Superior temporal gyrus (tissue), 1 donor: Measurements from ENCODE around the gene GPLD1.

ENCODE experiments used
- DNase-seq: peaks from one replicate; pipeline ENCODE4 v3.0.0-alpha.2; 2016; ENCODE audit errors: extremely low spot score

Gene GPLD1

GRCh38 chr6:24501374-24501773, 12.0 kb upstream of the GPLD1 start:
- DNase-seq: no peak

GRCh38 chr6:24500683-24501082, 11.3 kb upstream of the GPLD1 start:
- no peak for DNase-seq

GRCh38 chr6:24497254-24497970, 8.0 kb upstream of the GPLD1 start:
- DNase-seq: no peak

- DNase-seq: peak; percentile 42
Measured at GRCh38 chr6:24494821-24495795, 5.7 kb upstream of the GPLD1 start, which contains the start of gene ALDH5A1. TSS of gene ALDH5A1 (plus strand) at chr6:24494969. CDS start at chr6:24494997, 28 bp downstream.

- peak; percentile 32 for DNase-seq
Measured at GRCh38 chr6:24493945-24494820, 4.8 kb upstream of the GPLD1 start.

- no peak for DNase-seq
Measured at GRCh38 chr6:24492475-24492874, 3.1 kb upstream of the GPLD1 start.

- no peak for DNase-seq
Measured at GRCh38 chr6:24490948-24491347, 1.6 kb upstream of the GPLD1 start.

- DNase-seq: no peak
Measured at GRCh38 chr6:24489881-24490280, 503 bp upstream of the GPLD1 start.

- DNase-seq: no peak
Measured at GRCh38 chr6:24486065-24486464, 3.3 kb downstream of the GPLD1 start.

- DNase-seq: no peak
Measured at GRCh38 chr6:24484657-24485323, 4.6 kb downstream of the GPLD1 start.

GRCh38 chr6:24481449-24481848, 7.9 kb downstream of the GPLD1 start:
- no peak for DNase-seq

- DNase-seq: no peak
Measured at GRCh38 chr6:24480705-24481104, 8.7 kb downstream of the GPLD1 start.

- DNase-seq: no peak
Measured at GRCh38 chr6:24478903-24479302, 10.5 kb downstream of the GPLD1 start.

- DNase-seq: no peak
Measured at GRCh38 chr6:24477070-24477469, 12.3 kb downstream of the GPLD1 start.

- DNase-seq: no peak
Measured at GRCh38 chr6:24476631-24477030, 12.7 kb downstream of the GPLD1 start.

- no peak for DNase-seq
Measured at GRCh38 chr6:24472181-24472580, 17.2 kb downstream of the GPLD1 start.

- no peak for DNase-seq
Measured at GRCh38 chr6:24469811-24470210, 19.6 kb downstream of the GPLD1 start.

GRCh38 chr6:24464253-24465038, 24.9 kb downstream of the GPLD1 start:
- no peak for DNase-seq

GRCh38 chr6:24460966-24461365, 28.4 kb downstream of the GPLD1 start:
- DNase-seq: no peak

- no peak for DNase-seq
Measured at GRCh38 chr6:24458941-24459340, 30.4 kb downstream of the GPLD1 start.
